Ishikawa (cell line): ENCODE data around the gene F2.

Experiments used
- EGR1 ChIP-seq: IDR thresholded peaks from 2 replicates; pipeline ENCODE4 v1.6.1; 2012
- EP300 ChIP-seq: IDR thresholded peaks from 2 replicates; pipeline ENCODE4 v1.6.1; 2012; ENCODE audit warnings: borderline replicate concordance
- YY1 ChIP-seq: IDR thresholded peaks from 2 replicates; pipeline ENCODE4 v1.6.1; 2012; ENCODE audit warnings: low read depth
- TF ChIP-seq, protein P1 (sequence below): IDR thresholded peaks from 2 replicates; pipeline ENCODE4 v1.6.1; 2012

- TF ChIP-seq, protein P1, sequence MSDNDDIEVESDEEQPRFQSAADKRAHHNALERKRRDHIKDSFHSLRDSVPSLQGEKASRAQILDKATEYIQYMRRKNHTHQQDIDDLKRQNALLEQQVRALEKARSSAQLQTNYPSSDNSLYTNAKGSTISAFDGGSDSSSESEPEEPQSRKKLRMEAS: no peak
- TF ChIP-seq EP300: no peak
- TF ChIP-seq EGR1: no peak
- no peak for TF ChIP-seq YY1
Observed at GRCh38 chr11:46694607-46695006, 24.4 kb upstream of the F2 start.
